ENCODE data around the gene POC1A.
A peak's percentile ranks its signal among the peaks of the same experiment; 100 is the strongest.

POC1A gene

DNA sequence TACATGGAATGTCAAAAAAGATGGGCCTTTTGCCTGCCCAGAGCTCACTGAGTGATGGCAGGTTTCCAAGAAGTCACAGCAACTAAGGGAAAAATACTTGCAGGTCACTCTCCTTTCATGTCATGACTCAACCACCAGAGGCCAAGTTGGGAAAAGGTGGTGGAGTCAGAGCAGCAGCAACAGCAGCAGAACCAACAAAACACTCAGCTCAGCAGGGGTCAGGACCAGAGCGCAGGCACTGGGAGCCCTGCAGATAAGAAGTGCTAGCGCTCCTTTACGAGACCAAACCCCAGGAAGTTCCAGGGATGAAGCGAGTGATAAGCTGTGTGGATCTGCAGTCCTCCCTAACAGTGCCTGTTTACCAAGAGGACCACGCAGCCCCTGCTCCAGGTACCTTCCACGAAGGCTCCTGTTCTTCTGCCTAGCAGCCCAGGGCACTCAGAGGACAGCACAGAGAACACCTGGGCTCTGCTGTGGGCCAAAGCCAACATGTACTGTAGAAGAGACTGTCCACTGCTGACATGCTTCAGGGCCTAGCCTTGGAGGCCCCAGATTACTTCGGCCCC is 26.0 kb downstream of the POC1A start:
- no peak for DNase-seq (ENCODE audit: low spot score)

DNA sequence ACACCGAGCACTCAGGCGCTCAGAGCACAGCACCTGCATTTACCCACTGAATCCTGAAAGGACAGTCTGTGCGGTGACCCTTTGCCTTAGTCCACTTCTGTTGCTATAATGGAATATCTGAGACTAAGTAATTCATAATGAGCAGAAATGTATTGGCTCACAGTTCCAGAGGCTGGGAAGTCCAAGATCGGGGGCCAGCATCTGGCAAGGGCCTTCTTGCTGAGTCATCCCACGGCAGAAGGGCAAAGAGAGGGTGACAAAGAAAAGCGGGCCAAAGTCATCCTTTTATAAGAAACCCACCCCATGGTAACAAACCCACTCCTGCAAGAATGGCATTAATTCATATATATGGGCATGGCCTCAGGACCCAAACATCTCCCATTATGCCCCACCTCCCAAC is 27.7 kb downstream of the POC1A start:
- no peak for DNase-seq (ENCODE audit: low spot score)

DNA sequence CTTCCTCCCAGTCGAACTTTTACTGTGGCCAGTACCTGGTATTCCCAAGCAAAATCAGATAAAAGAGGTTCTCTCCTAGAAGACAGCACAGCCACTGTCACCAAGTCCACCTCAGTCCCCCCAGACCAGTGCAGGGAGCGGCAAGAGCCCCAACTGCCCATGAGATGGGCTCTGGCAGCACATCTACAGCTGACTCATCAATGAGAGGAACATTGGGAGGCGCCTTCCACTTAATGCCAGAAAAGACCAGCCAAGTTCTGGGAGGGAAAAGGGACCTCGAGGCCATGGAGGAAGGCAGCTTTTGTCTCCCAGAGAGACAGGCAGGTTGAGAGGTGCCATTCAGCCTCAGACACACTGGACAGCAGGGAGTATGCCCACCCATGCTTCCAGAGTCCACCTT is 28.2 kb downstream of the POC1A start:
- DNase-seq (ENCODE audit: low spot score) = no peak

DNA sequence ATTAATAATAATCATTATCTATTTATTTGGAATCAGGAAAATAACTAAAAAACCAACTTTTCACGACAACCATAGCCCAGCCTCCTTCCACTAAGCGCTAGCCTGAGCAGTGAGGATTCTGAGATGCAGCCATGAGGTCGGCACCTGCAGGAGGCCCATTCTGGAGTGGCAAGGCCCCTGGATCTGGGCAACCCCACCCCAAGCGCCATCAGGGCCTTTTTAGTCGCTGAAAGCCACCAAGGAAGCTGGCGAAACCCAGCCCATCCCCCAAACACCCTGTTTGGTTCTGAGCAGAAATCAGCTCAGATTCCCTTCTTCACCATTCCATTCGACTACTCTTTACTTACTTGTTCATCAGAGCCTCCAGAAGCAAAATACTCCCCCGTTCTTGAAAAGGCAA is 29.5 kb downstream of the POC1A start:
- no peak for DNase-seq (ENCODE audit: low spot score)

DNA sequence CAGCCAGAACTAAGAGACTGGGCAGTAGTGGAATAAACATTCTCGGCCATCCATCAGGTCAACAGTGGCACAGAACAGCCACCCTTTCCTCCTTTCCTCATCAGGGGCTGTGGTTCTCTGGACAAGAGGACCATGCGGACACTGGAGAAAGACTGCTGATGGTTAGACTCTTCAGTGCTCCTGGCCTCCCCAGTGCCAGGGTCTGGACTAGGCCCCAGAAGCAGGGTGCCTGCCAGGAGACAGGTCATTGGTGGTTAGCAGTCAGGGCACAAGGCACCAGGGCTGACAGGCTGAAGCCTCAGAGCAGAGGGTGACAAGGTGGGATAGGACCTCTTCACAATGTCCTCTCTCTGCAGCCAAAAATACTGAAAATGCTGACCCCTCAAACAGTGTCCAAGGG is 30.1 kb downstream of the POC1A start:
- no peak for DNase-seq (ENCODE audit: low spot score)

DNA sequence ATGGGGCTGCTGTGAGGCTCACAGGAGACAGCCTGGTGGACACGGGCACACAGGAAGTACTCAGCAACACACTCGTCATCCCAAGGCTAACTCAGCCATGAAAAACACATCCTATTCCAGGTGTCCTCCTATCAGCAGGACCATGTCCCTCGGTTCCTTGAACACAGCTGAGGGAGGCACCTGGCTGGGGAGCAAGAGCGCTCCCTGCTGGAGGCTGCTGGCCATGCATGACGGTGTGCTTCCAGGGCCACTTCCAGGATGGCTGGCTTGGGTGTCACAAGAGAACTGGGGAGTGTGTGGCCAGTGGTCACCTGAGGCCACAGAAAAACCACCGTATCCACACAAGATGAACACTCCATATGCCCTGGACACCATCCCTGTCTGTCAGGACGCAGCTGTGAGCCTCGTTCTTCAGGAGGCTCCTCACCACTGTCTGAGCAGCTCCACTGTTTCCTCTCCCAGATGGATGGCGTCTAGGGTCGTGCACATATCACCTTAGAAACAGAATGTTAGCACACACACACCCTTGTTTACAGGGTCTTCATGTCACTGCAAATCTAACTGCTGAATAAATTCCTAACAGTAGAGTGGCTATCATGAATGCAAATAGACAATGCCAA is 31.0 kb downstream of the POC1A start:
- DNase-seq (ENCODE audit: low spot score) = peak; percentile 74

DNA sequence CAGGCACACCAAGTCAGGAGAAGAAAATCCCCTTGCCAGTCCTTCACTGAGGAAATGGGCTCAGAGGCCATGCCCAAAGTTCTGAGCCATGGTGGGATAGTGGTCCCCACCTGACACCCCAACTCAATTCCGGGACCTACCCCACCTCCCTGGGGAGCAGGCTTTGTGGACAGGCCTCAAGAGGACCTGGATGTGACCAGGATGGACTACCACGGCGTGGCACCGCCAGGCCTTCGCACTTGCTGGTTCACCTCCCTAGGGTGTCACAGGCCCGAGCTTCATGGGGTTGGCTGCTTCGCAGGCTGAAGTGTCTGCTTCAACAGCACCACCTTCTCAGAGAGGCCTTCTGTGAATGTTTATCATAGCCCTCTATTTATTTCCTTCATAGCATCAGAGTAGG is 31.7 kb downstream of the POC1A start:
- no peak for DNase-seq (ENCODE audit: low spot score)

DNA sequence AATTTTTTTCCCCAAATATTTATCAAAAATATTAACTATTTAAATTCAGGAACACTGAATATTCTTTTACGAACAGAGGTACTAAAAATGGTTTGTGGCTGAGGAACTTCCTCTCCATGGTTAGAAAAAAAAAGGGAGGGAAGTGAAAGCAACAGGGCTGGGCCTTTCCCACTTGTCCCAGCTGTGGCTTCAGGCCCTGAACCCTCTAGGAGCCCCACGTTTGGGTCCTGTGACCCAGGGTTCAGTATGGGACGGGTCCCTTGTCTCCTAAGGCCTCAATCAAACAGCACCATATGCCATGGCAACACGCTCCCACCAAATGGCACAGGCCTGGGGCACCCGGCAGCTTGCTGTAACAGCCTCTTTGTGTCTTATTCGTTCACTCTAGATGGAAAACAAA is 32.4 kb downstream of the POC1A start:
- DNase-seq (ENCODE audit: low spot score) = peak; percentile 48

DNA sequence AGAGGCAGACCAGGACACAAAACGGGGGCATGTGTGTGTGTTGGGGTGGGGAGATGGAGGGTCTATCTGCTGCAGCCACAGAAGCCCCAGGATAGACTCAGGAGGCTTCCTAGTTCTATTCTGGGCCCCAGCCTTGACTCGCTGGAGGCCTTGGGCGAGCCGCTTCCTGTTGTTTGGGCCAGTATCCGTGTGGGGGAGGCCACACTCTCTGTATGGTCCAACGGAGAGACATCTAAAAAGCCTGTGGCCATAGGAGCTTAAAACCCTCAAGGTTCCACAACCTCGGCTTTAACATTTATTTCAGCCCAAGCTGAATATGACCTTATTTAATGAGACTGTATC is 32.8 kb downstream of the POC1A start:
- DNase-seq (ENCODE audit: low spot score) = peak; percentile 59

DNA sequence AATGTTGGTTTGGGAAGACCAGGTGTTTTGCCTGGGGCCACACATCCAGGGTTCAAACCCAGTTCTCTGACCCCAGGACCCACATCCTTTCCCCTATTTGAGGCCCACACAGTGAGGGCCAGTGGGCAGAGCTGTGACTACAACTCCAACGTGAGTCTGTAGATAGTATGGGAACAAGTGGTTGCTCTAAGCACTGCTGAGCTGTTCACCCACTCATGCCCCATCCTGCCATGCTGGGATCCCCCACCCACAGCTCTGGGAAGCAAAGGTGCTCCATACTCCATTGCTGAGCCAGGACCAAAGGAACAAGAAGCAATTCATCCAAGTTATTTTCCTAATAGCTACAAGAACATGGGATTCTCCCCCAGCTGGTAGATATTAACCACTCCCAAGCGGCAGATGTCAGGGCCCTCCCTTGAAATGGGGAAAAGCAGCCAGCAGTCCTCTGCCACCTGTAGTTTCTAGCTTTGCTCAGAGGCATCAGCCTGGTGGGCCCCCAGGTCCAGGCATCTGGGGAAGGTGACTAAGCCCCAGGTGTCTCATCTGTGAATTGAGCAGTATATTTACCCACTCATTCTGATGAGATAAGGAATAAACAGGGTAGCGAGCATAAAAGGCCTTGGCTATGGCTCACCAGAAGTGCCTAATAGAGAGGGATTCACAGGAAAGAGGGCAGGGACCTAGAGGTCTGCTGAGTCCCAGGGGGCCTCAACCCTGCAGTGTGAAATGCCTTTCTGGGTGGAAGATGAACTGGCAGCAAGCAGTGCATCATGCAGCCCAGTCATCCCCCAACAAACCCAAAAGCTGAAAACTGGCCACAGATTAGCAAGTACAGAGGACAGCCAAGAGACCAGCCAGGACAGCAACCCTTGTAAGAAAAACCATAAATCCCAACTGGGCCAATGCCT is 33.4 kb downstream of the POC1A start:
- DNase-seq (ENCODE audit: low spot score) = no peak

DNA sequence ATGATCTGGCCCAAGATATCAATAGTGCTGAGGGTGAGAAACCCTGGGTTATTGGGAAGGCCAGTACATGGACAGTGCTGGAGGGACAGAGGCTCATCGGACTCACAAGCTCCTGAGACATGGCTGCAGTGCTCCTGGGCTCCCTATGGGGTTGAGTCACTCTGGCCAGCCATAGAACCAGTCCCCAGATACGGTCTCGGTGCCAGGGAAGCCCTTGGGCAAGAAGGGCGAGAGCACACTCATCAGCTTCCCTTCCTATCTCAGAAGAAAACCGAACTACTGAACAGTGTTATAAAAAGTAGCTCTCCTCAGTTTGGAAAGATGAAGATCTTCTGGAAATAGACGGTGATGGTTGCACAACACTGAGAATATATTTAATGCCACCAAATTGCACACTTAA is 34.4 kb downstream of the POC1A start:
- DNase-seq (ENCODE audit: low spot score) = no peak

DNA sequence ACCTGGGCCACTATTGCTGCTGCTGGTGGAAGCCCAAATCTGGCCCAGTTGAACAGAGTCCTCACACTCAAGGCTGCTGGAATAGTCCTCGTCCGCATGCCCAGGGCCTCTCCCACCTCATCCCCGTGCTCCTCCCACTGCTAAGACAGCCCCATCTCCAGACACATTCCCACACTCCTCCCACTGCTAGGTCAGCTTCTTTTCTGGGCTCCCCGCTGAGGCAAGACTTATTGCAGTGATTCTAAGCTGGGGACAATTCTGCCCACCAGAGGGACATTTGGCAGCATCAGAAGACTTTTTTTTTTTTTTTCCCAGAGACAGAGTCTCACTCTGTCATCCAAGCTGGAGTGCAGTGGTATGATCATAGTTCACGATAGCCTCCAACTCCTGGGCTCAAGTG is 35.1 kb downstream of the POC1A start:
- DNase-seq (ENCODE audit: low spot score) = no peak

DNA sequence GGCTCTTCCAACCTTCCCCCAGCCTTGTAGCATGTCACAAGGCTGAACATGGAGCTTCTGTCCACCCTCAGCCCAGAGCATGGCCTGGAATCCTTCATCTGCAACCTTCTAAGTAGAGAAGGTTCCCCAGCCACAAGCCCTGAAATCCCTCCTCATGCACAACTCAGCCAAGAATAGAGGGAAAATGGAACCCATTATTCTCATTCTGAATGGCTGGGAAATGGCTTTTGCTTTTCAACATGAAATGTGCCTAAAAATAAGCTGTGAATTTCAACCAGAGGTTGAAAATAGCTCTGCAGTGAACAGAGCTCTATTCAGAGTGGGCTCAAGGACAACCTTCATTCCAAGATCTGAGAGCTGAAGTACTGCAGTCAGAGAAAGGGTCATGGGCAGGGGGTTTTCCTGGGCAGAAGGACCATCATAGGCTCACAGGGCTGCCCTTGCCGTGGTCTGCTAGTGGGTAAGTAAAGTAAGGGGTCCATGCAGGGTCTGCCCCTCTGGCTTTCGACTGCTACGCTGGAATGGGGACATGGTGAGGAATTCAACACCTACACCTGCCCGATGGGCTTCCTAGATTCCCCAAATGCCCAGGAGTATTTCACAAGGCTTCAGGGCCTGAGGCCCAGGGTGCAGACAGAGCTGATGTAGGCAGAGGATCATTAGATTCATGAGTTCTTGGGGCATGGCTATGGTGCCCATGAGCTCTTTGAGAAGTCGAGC is 35.9 kb downstream of the POC1A start:
- peak; percentile 83 for DNase-seq (ENCODE audit: low spot score)

DNA sequence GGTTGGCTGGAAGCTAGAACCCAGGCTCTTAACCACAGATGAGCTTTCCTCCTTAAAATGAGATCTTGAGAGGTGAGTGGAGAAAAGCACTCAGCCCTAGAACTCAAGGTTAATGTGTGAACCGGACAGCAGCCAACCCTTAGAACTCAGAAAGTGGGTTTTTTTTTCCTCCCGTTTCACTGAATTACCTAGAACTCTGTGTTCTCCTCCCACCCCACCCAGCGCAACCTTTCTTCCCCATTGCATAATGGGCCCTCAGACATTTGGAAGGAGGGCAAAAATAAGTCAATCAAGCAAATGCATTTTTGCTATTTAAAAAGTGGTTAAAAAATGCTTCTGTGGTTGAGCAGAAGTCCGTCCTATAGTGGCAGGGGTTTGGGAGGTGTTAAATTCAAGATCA is 36.7 kb downstream of the POC1A start:
- DNase-seq (ENCODE audit: low spot score) = no peak

DNA sequence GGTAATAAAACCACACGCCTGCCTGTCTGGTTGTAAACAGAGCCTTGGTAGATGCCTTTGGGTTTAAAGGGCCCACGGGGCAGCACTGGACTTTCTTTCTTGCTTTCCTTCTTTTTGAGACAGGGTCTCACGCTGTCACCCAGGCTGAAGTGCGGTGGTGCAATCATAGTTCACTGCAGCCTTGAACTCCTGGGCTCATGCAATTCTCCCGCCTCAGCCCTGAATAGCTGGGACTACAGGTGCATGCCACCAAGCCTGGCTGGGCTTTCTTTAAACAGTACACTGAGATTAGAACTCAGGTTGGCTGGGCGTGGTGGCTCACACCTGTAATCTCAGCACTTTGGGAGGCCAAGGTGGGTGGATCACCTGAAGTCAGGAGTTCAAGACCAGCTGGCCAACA is 42.2 kb downstream of the POC1A start:
- no peak for DNase-seq (ENCODE audit: low spot score)

DNA sequence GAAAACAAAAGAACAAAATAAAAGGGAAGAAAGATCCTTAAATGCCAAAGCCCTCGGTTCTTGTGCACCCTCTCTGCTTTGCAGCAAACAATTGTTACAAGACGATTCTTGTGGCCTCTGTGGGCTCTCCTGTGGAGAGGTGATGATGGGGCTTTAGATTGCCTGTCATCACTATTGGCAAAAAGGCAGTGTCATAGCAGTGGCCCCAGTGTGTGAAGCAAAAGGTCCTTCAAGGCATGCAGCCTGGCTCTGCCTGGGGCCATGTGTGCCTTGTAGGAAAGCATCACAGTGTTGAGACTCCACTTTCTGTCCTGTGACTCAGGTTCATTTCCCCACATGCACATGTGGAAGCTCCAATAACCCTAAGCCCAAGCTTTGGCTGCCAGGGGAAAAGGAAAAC is 43.7 kb downstream of the POC1A start:
- DNase-seq (ENCODE audit: low spot score) = no peak

DNA sequence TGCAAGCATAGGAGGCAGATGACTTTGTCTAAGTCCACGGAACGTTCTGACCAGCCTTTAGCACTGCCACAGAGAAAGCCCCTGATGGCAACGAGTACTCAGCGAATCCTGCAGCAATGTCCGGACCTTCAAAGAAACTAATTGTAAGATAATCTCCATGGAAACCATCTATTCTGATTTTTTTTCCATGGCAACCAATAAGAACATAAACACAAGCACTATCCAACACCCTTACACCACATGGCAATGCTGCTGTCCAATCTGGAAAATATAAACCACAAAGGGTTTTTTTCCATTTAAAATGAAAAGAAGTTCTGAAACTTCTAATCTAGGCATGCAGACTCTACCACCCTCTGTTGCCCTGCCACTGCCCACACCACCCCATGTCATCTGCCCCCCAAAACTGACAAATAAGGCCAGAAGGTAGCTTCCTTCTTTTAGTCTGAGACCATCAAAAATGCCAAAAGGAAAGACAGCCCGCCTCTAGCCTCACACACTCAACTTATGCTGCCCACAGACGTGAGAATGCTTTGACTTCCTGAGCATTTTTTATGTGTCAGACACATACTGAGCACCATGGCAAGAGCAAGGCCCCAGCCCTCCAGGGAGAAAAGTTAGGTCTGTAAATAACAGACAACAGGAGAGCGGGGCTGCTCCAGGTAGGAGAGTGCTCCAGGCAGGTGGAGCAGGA is 44.5 kb downstream of the POC1A start:
- DNase-seq (ENCODE audit: low spot score) = no peak

DNA sequence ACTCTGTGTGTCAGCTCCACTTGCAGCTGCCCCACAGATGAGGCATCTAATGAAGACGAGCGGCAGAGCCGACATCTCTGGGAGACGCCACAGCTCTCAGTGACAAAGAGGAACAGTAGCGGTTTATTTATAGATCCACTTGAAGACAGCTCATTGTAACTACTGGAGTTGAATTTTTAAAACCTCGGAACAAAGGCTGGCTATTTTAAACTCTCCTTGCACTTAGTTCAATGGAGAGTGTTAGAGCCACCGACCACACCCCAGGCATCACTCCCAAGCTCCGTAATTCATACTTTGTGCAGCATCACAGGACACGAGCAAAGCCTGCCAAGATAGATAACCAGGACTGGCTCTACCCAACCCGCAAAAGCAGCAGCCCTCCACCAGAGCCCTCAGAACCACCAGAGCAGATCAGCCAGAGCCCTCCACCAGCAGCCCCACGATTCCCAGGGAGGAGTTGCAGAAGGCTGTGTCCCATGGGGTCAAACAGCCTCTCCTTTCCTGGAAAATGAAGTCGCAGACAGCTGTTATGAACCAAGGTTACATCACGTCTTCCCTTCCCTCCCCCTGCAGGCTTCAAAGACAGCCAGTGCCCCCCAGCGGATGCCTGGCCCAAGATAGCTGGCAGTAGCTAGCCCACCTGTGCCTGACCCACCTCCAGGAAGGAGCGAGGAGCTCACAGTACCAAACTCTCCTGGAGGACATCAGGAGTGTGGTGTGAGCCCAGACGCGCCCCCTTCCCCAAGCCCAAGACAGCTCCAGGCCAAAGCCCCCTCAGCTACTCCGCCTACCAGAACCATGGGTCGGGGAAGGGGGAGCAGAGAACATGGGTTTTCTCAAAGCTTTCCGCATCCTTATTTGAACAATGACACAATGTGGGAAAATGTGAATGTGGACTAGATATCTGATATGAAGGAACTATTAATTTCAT is 45.7 kb downstream of the POC1A start:
- peak; percentile 79 for DNase-seq (ENCODE audit: low spot score)

DNA sequence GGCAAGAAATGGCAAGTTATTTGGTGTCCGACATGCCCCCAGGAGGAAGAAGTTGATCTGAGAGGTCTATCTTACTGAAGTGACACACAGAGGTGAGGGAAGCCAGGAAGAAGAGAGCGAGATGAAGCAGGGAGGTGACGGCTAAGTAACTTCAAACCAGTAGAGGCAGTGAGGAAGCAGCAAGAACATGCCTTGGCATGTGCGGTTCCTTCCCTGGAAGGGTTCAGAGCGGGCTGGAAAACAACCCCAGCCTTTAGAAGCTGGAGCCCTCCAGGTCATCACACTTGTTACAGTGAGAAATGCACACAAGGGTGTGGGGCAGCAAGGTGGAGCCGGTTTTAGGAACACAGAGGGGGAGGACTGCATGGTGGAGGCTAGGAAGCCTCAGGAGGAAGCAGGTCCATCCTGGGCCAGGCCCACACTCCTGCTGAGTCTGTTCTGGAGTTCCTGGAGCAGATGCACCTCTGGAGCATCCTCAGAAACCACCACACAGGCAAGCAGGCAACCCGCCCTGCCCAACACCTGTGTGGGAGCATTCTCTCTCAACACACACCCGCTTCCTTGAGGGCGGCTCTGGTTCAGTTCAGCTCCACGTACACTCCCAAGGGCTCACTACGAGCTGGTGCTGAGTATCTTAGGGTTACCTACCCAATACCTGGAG is 47.1 kb downstream of the POC1A start:
- no peak for DNase-seq (ENCODE audit: low spot score)
